Suprapubic skin (tissue), 3 donors: Measurements from ENCODE around the gene EEFSEC.

Experiments used
- POLR2A ChIP-seq, 2 donors: fragments of 450-650 bp; IDR thresholded peaks; one replicate each; pipeline ENCODE4 v1.6.1; 2017; ENCODE audit warnings: antibody characterized with exemption in 2 of 2, mild to moderate bottlenecking in 2 of 2, moderate library complexity in 2 of 2
- TF ChIP-seq, protein P1 (sequence below), 2 donors: fragments of 200-600 bp in 1 of 2; fragments of 450-650 bp in 1 of 2; sonication (generic) in 1 of 2; IDR thresholded peaks; one replicate each; pipeline ENCODE4 v1.5.1; 2016 to 2019; ENCODE audit warnings: antibody characterized with exemption in 2 of 2, mild to moderate bottlenecking in 1 of 2, moderate library complexity in 1 of 2

DNA sequence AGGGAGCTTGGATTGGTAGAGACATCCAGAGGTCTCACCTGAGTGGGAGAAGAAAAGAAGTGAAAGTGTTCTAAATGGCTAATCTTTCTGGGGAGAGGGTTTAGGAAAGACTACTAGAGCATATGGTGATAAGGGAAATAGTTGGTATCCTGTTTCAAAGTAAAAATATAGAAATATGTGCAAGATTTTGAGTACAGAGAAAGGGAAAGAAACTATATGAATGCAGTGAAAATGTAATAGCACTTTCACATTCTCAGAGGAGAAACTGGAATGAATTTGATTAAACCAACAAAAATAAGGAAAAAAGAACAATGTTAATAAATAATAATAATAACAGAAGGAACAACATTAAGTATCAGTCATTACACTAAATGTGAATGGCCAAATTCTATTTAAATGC, 194.0 kb downstream of the EEFSEC start:
- no peak for TF ChIP-seq POLR2A (IDR thresholded peaks at IDR 0.05)
- TF ChIP-seq, protein P1, sequence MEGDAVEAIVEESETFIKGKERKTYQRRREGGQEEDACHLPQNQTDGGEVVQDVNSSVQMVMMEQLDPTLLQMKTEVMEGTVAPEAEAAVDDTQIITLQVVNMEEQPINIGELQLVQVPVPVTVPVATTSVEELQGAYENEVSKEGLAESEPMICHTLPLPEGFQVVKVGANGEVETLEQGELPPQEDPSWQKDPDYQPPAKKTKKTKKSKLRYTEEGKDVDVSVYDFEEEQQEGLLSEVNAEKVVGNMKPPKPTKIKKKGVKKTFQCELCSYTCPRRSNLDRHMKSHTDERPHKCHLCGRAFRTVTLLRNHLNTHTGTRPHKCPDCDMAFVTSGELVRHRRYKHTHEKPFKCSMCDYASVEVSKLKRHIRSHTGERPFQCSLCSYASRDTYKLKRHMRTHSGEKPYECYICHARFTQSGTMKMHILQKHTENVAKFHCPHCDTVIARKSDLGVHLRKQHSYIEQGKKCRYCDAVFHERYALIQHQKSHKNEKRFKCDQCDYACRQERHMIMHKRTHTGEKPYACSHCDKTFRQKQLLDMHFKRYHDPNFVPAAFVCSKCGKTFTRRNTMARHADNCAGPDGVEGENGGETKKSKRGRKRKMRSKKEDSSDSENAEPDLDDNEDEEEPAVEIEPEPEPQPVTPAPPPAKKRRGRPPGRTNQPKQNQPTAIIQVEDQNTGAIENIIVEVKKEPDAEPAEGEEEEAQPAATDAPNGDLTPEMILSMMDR (IDR thresholded peaks at IDR 0.05), result no peak
